HG02588 (cell line): ENCODE data around the gene CFAP46.
"Not testable (repeated sequence)": the region's sequence is repeated elsewhere in the genome, so short reads cannot be mapped to it uniquely, and the experiment has no call there.

ENCODE experiments used
- ATAC-seq: cut with Tn5 transposase; IDR thresholded peaks from one replicate; pipeline ENCODE4 v1.9.1; 2021; ENCODE audit warnings: mild to moderate bottlenecking, moderate library complexity; ENCODE audit not compliant: unreplicated experiment

Gene CFAP46

GRCh38 chr10:132945125-132945893 is 2.9 kb upstream of the CFAP46 start:
- no peak for ATAC-seq

- ATAC-seq: no peak
These were observed 2.1 kb upstream of the CFAP46 start for GRCh38 chr10:132944510-132944909.

GRCh38 chr10:132943791-132944404 is 1.5 kb upstream of the CFAP46 start:
- no peak for ATAC-seq

GRCh38 chr10:132943058-132943790 is 854 bp upstream of the CFAP46 start:
- no peak for ATAC-seq

GRCh38 chr10:132941640-132942051 is 724 bp downstream of the CFAP46 start:
- no peak for ATAC-seq

GRCh38 chr10:132940791-132941465 is 1.4 kb downstream of the CFAP46 start:
- ATAC-seq: no peak

- ATAC-seq: no peak
These were observed 2.2 kb downstream of the CFAP46 start for GRCh38 chr10:132939957-132940790.

- no peak for ATAC-seq
These were observed 2.9 kb downstream of the CFAP46 start for GRCh38 chr10:132939378-132939955.

- no peak for ATAC-seq
These were observed 3.7 kb downstream of the CFAP46 start for GRCh38 chr10:132938472-132939339.

- no peak for ATAC-seq
These were observed 4.5 kb downstream of the CFAP46 start for GRCh38 chr10:132937861-132938260.

GRCh38 chr10:132934953-132935352 is 7.4 kb downstream of the CFAP46 start:
- ATAC-seq: no peak

GRCh38 chr10:132933308-132934042 is 8.9 kb downstream of the CFAP46 start:
- no peak for ATAC-seq

GRCh38 chr10:132932461-132933307 is 9.7 kb downstream of the CFAP46 start:
- ATAC-seq: no peak

GRCh38 chr10:132931258-132932250 is 10.8 kb downstream of the CFAP46 start:
- ATAC-seq: not testable (repeated sequence)

- ATAC-seq: not testable (repeated sequence)
These were observed 11.7 kb downstream of the CFAP46 start for GRCh38 chr10:132930701-132931100.

- no peak for ATAC-seq
These were observed 12.3 kb downstream of the CFAP46 start for GRCh38 chr10:132929953-132930548.
